DMS153 treated with DMSO at 0.1 percent for 48 hours (cell line): ENCODE data around the gene GALNT12.

Experiments used
- DNase-seq: peaks from one replicate; lab custom pipeline; 2025; ENCODE audit not compliant: unreplicated experiment; lab: John Stamatoyannopoulos, UW

Gene GALNT12

DNA sequence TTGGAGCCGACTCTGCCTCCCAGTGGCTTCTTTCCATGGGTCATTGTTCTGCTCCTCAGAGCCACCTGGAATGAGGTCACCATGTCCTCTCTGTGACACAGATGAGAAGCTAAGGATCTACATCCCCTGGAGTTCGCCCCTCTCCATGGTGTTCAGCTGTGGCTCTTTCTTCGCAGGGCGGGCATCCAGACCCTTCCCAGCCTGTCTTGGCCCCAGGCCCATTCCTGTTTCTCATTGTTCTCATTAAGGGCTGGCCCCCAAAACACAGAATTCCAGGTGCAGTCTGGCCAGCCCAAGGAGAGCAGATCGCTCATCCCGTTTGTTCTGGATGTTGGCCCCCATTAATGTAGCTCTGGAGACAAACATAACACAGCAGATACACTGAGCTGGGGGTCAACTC, 69.8 kb downstream of the GALNT12 start:
- DNase-seq = no peak

DNA sequence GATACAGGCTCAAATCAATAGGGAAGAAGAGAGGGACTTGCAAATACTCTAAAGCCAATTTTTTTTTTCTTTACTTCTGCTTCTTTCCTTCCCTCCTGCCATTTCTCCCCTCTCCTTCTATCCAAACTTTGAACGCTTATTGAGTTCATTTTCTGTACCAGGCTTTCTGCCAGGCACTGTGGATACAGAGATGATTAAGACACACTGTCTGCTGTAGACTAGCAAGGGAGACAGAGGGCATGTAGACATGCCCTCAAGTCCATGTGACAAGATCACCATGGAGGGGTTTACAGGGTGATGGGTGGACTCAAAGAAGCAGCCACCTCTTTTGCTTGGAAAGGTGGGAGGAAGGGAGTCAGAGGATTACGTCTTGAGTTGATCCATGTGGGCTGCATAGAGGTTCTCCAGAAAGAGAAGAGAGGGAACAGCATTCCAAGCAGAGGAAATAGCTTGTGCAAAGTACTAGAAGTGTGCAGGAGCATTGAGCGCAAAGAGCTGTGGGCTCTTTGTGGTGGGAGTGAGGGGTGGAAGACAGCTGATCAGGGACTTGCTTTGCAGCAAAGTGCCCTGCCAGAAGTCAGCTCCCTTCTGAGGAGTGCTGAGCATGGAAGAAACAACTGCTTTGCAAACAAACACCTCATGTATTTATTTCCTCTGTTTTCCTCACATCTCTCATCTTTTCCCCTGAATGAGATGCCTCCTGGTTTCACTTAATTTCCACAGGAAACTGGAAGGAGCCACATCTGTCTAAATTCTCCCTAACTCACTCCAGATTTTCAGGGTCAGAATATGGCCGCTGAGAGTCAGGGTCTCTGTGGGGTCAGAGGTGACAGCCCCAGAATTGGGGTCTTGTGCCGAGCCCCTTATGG, 71.9 kb downstream of the GALNT12 start:
- DNase-seq = no peak

DNA sequence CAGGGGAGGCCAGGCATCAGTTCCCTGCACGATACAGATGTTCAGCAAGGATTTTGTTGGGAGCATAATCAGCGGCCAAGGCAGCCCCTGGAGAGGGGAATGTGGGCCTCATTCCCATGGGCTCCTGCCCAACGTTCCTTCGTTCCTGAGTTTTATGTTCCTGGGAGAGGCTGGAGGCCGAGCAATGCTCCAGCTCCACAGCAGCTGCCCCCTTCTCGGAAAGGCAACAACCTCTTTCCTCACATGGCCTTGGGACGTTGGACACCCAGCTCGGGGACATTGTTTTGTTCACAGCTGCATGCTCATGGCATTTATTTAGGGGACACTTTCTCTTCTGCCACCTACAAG, 72.5 kb downstream of the GALNT12 start:
- DNase-seq = no peak

DNA sequence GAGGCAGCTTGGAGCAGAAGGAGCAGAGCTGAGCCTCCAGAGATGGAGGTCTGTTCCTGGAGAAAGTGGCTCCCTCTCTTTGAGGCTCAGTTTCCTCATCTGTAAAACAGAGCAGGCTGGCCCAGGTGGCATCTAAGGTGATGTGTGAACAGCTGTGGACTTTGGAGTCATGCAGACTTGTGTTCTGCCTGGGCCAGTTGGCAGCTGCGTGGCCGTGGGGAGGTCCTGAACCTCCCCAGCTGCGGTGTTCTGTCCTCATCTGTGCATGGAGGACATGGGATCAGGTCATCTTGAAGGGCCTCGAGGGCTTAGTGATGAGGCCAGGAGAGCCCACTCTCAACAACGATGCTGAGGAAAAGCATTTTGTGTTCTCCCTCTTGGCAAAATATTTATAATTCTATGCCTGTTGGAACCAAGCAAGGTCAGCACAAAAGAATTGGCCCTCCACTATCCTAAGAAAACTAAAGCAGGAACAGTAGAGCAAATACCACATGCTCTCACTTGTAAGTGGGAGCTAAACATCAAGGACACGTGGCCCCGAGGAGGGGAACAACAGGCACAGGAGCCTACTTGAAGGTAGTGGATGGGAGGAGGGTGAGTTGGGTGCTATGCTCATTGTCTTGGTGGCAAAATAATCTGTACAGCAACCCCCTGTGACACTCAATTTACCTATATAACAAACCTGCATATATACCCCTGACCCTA, 73.0 kb downstream of the GALNT12 start:
- DNase-seq = no peak

DNA sequence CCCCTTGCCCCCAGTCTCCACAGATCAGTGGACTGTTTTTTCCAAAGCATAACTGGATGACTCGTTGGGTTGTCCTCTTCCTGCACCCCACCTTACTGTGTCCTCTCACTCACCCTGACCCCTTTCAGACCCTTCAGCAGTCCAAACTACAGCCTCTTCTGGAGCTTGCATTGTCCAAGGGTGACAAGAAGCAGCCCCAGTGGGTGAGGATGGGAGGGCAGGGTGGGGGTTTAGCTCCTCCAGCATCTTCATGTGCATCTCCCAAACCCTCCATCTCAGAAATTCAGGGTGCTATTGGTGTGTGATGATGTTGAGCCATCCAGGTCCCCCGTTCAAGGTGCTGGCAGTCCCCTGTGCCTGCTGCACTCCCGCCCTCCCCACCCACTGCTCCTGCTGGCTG, 73.9 kb downstream of the GALNT12 start:
- no peak for DNase-seq

DNA sequence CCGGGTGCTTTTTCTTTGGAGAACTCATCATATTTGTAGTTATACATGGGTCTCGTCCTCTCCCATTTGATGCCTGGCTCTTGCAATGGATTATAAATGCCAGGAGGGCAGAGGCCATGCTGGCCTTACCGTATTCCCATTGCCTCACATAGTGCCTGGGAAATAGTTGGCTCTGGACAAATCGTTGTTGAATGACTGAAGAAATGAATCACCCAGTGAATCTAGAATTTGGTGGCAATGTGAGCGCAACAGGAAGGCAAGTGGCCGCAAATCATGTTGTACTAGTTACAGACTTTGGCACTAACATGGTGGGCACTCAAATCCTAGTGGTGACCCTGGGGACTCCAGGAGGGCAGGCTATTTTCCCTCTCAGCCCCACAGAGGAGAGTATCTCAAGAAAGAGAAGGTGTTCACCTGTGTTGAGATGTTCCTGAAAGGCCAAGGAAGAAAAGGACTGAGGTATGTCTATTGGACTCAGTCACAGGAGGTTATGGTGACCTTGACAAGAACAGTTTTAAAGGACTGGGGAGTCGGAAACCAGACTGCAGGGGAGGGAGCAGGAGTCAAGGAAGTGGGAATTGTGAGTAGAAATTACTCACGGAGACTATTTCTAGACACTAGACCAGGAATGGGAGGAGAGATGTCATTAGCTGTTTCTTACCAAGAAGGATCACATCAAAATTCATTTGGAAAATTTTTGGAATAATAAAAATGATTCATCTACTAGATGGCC, 74.5 kb downstream of the GALNT12 start:
- no peak for DNase-seq

DNA sequence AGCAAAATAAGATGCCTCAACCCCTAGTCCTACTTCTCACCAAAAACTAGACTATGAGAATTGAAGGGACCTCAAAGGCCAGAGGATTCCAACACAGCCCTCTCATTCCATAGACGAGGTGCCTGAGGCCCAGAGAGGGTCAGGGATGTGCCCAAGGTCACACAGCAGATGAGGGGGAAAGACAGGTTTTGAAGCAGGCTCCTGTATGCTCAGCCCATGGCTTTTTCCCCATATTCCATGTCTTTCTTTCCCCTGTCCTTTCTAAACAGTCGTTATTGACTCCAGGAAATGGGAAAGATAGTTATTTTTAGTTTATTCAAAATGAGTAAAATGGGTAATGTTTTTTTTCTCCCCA, 75.1 kb downstream of the GALNT12 start:
- DNase-seq = no peak

DNA sequence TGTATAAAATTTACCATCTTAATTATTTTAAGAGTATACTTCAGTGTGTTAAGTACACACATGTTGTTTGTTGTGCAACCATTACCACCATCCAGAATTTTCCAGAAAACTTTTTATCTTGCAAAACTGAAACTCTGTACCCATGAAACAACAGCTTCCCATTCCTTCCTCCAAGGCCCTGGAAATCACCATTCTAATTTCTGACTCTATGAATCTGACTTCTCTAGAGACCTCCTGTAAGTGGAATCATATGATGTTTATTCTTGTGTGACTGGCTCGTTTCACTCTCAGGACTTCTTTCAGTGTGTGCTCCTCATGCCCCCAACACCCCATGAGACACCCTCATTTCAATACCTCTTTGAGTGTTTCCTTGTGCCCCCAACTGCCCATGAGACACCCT, 75.8 kb downstream of the GALNT12 start:
- no peak for DNase-seq

DNA sequence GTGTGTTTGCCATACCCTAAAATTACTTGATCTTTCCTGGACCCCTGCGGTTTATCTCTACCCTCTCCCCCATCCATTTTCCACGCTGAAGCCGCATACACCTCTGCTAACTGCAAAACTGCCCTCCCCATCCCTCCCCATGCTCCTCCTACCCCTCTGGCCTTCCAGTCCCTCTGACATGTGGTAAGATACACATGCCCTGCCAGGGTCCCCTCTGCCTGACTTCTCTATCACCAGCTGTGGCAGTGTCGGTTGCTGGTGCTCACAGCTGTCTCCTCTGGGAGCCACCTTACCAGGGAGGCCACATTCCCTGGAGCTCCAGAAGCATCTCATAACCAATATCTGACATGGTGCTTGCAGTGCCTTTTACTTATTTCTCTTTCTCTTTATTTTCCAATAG, 77.4 kb downstream of the GALNT12 start:
- DNase-seq = no peak

DNA sequence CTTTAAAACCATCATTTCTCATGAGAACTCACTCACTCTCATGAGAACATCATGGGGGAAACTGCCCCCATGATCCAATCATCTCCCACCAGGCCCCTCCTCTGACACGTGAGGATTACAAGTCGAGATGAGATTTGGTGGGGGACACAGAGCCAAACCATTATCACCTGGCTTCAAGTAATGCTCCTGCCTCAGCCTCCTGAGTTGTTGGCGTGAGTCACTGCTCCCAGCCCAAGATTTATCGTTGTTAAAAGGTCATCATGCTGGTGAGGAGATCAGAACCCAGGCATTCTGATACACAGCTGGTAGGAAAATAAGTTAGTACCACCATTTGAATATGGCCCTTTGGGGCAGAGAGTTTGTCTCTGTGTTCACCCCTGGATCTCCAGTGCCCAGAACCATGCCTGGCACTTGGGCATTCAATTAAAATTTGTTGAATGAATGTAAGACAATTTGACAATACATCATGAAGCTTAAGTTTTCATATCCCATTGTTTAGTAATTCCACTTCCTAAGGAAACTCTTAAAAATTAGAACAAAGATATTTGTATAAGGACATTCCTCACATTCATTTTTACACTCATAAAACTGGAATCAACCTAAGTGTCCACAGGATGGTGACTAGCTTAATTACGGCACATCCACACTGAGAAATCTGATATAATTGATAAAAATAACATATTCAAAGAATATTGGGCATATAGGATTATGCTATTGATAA, 78.3 kb downstream of the GALNT12 start:
- no peak for DNase-seq

DNA sequence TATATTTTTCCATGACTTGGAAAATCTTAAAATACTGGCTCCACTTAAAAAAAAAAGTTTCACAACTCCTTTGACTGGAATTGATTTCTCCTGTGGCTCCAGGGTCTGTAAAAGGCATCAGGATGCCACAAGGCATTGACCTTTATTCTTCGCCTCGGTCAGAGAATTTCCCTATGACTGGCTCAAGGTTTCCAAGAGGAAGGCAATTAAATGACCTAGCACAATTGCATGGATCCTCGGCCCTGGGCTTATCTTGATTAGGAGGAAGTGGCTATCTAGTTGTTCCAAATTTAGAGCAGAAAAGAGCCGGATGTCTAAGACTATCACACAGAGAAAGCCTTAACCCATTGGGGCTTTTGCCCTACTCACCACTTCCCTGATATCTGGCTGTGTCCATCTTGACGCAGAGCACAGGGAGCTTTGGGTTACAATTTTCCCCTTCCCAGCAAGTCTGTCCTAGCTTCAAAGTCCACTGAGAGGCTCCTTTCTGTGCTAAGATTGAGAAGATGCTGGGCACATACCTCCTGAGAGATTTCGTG, 79.3 kb downstream of the GALNT12 start:
- DNase-seq = no peak

DNA sequence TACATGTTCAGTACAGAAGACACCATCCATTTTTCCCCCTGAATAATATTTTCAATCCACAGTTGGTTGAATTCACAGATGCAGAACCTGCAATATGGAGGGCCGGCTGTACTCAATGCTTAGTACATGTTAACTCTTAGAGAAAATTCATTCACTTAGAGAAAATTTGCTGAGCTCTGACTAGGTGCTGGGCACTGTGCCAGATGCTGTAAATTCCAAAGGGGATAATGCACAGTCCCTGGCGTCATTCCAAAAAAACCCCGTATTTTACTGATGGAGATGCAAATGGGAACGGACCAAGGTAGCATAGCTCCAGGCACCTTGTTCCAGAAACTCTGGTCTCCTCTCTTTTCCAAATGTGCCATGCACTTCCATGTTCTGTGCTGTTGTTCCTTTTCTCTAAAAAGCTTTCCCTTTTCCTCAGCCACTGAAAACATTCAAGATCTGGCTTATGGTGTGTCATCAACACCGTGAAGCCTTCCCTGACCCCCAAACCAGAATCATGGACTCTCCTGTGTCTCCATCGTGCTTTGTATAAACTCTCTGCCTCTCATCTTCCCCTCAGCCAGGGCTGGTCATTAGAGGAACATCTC, 80.5 kb downstream of the GALNT12 start:
- DNase-seq = peak; percentile 21

DNA sequence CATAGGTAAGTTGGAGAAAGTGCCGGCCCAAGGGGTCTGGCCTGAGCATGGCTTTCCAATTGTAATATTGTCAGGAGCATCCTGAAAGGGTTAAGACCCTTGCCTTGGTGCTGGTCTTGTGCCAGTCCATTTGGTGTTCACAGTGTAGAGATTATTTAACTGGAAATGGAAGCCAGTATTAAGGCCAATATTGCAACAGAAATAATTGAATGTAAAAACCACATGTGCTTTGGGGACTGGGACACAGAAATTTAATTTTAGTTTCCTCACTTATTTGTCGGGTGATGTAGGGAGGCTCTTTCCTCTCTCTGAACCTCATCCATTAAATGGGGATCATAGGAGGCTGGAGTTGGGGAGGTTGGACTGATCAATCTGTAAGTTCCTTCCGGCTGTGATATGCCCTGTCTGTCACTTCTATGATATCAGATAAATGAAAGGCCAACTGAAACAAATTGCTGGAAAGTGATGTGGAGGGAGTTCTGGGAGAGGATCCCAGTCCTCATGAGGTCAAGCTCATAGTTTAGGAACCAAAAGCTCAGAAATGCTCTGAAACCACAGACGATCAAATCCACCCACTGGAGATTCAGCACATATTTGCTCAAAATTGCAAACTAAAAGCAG, 81.4 kb downstream of the GALNT12 start:
- no peak for DNase-seq

DNA sequence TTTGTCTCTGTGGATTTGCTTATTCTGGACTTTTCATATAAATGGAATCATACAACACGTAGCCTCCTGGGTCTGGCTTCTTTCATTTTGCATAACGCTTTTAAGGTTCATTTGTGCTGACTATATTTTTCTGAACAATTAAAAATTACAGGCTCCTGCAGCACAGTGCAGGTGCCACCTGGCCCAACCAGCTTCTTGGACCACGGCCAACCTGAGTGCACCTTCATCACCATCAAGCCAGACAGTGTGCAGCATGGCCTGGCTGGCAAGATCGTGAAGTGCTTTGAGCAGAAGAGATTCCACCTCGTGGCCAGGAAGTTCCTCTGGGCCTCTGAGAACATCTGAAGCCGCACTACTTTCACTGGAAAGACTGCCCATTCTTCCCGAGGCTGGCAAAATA, 82.8 kb downstream of the GALNT12 start:
- peak; percentile 9 for DNase-seq

DNA sequence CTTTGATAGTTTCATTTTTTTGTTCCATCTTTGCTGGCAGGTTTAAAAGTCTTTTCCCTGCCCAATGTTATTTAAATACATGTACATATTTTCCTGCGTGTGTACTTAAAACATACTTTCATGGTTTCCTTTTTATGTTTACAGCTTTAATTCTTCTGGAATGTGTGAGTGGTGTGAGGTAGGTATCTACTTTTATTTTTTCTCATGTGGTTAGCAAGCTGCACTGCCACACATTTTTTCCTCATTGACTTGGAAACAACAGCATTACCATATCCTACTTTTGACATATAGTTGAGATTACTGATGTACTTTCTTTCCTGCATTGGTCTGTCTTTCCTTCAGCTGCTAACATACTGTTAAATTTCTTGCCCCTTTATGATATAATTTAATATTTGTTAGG, 84.8 kb downstream of the GALNT12 start:
- DNase-seq = no peak

DNA sequence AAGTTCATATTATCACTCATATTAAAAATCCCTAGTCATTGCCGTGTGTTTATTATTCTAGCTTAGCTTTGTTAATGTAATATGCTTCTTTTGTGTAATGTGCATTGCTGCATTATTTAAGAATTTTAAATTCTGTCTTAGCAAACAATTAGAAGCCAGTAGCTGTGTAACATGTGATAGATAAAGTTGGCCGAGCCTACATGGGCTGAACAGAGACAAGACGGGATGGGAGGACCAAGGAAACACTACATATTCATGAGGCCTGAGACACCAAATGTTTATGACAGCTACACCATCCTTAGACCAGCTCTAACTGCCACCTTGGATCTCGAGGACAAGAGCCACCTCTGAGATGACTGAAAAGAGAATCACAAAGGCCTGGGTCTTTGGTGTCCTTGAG, 85.2 kb downstream of the GALNT12 start:
- no peak for DNase-seq

DNA sequence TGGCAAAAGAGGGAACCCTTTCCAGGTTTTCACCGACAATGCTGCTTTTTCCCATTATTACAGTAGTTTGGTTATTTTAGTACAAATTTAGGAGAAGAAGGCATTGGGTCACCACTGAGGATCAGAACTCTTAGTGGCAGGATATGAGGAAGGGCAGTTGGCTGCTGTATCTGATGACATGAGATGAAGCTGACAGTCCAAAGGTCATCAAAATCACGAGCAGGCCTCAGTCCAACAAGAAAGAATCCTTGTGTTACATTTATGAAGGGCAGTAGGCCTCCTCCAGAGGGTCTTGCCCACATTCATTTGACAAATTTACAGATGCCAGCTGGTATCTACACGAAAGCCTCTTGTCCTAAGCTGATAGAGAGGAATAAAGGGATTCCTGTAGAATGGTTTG, 86.7 kb downstream of the GALNT12 start:
- DNase-seq = no peak

DNA sequence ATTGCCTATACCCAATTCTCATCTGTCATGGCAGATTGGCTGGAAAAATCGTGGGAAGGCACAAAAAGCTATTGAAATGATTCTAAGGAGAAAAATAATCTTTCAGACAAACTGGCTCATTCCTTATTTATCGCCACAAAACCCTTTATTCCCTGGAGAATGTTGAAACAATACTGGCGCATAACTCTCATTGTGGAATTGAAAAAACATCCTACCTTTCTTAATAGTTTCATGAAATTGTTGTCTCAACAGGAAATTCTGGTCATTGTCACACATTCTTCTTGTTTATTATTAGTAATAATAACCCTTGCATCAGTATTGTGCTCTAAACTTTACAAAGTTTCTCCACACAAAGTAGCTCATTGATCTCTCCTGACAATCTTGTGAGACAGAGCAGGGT, 87.3 kb downstream of the GALNT12 start:
- DNase-seq = no peak

DNA sequence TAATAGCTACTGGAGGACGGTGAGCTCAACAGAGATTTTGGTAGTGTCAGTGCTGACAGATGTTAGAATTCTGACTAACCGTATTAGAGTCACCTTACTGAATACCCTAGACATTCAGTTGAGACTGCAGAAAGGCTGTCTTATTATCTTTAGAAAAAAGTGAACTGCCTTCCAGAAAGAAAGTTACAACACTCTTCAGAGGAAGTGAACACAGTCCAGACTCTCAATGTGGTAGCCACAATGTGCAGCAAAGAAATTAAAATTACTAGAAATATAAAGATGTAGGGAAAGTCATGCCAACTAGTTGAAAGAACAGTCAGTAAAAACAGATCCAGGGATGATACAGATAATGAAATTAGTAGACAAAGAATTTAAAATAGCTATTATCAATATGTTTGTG, 89.2 kb downstream of the GALNT12 start:
- no peak for DNase-seq

DNA sequence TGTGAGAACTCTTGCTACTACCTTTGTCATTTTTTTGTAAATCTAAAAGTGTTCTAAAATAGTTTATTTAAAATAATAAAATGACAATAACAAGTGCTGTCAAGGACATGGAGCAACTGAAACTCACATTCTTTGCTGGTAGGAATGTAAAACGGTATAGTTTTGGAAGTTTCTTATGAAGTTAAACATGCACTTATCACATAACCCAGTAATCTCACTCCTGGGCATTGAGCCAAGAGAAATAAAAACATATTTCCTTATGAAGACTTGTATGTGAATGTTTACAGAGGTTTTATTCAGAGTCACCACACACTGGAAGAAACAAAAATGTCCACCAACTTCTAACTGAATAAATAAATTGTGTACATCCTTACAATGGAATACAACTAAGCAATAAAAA, 90.3 kb downstream of the GALNT12 start:
- DNase-seq = no peak
